ENCODE results near the gene ARMC12. TPM values are rescaled to one million over a fixed set of nuclear protein-coding genes. Genes with fewer than 3 reads are reported as not detected.

Gene ARMC12
- total RNA-seq, 4 donors from 2014 or later: 6.2 TPM; not detected in 3

DNA sequence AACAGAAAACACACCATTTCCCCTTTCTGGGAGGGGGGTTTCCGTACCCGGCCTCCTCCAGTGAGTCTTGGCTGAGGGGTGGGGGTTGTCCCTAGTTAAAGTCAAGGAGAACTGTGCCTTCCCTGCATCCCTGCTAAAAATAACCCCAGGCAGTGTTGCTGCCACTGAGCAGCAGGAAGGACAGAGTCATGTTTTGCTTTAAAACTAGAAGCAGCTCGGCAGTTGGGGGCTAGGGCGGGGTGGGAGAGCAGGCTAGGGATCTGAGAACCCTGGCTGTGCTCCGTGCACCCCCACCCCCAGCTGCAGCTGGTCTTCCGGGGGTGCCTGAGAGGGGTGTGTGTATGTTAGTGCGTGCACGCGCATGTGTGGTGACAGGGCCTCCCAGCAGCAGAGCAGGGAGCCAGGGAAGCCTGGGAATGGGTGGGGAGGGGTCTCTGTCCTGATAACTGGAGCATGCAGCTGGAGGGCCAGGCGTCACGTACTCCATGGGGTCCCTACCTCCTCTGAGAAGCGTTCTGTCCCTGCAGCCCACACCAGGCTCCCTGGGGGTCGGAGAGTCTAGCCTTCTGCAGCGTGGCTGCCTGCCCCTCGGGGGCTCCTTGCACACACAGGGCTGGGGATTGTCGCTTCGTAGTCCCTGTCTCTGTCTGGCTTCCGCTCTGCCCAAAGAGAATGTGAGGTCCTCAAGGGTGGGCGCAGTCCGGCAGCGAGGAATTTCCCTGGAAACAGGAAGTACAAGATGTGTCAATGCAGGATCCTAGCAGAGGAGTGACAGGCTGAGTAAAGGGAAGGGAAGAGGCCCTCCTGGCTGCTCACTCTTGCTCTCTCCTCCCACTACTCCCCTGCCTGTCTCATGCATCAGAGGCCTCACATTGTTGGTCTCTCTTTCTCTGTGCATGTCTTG, 16.8 kb upstream of the ARMC12 start:
- in situ Hi-C loops (cut with MboI; ENCODE audit: low sequenced_read_pairs in 4 of 4) (no loop called here), intact Hi-C loops (cut with DNase I; ENCODE audit: low total_unique reads) (no loop called here)
- peak in 1 of 2 donors; percentile 1 for TF ChIP-seq POLR2A (IDR thresholded peaks at IDR 0.05)
- TF ChIP-seq, protein P1, sequence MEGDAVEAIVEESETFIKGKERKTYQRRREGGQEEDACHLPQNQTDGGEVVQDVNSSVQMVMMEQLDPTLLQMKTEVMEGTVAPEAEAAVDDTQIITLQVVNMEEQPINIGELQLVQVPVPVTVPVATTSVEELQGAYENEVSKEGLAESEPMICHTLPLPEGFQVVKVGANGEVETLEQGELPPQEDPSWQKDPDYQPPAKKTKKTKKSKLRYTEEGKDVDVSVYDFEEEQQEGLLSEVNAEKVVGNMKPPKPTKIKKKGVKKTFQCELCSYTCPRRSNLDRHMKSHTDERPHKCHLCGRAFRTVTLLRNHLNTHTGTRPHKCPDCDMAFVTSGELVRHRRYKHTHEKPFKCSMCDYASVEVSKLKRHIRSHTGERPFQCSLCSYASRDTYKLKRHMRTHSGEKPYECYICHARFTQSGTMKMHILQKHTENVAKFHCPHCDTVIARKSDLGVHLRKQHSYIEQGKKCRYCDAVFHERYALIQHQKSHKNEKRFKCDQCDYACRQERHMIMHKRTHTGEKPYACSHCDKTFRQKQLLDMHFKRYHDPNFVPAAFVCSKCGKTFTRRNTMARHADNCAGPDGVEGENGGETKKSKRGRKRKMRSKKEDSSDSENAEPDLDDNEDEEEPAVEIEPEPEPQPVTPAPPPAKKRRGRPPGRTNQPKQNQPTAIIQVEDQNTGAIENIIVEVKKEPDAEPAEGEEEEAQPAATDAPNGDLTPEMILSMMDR (IDR thresholded peaks at IDR 0.05 in 4 of 5, conservative IDR thresholded peaks at IDR 0.05 in 1 of 5): no peak
- H3K27ac ChIP-seq: peak overlapping the region; percentile 99 to 100 (median 100)
- H3K36me3 ChIP-seq: no peaks in the 10 kb centered on the region
- DNase-seq (peak; percentile 58 to 67), ATAC-seq (peak; percentile 27 to 28)
- H3K27me3 ChIP-seq: no peaks in the 10 kb centered on the region
- peak overlapping the region; percentile 13 to 45 (median 32) for H3K4me3 ChIP-seq
- peaks cover 60 to 66% of the 10 kb centered on the region in 2 donors for H3K4me1 ChIP-seq
- no peaks in the 10 kb centered on the region for H3K9me3 ChIP-seq

GRCh38 chr6:35722121-35722761, 14.6 kb upstream of the ARMC12 start:
- peaks cover 80 to 87% of the 10 kb centered on the region in 2 donors for H3K4me1 ChIP-seq
- intact Hi-C loops (cut with DNase I; ENCODE audit: low total_unique reads): loop anchor here (1.0 kb wide), 1 partner anchor 31 kb away; no protein-coding TSS in a partner anchor
- in situ Hi-C loops (cut with MboI; ENCODE audit: low sequenced_read_pairs in 4 of 4): no loop called here
- peak overlapping the region; percentile 99 to 100 (median 100) for H3K27ac ChIP-seq
- H3K27me3 ChIP-seq: no peaks in the 10 kb centered on the region
- TF ChIP-seq, protein P1 (IDR thresholded peaks at IDR 0.05 in 4 of 5, conservative IDR thresholded peaks at IDR 0.05 in 1 of 5): no peak
- DNase-seq (peak; percentile 94 to 96), ATAC-seq (peak; percentile 31 to 34)
- no peaks in the 10 kb centered on the region for H3K36me3 ChIP-seq
- no peaks in the 10 kb centered on the region for H3K9me3 ChIP-seq
- H3K4me3 ChIP-seq: no peak overlapping the region

GRCh38 chr6:35723587-35723986, 13.2 kb upstream of the ARMC12 start:
- TF ChIP-seq, protein P1 (IDR thresholded peaks at IDR 0.05 in 4 of 5, conservative IDR thresholded peaks at IDR 0.05 in 1 of 5): no peak
- ATAC-seq: no peak
- Histone ChIP-seq H3K4me3 (no peak overlapping the region), H3K36me3 (no peaks in the 10 kb centered on the region), H3K27ac (peak overlapping the region; percentile 99 to 100 (median 100)), H3K27me3 (no peaks in the 10 kb centered on the region), H3K9me3 (no peaks in the 10 kb centered on the region), H3K4me1 (peaks cover 87 to 92% of the 10 kb centered on the region in 2 donors)
- intact Hi-C loops (cut with DNase I; ENCODE audit: low total_unique reads): no loop called here
- in situ Hi-C loops (cut with MboI; ENCODE audit: low sequenced_read_pairs in 4 of 4): no loop called here
- DNase-seq: no peak

- intact Hi-C loops (cut with DNase I; ENCODE audit: low total_unique reads) (no loop called here), in situ Hi-C loops (cut with MboI; ENCODE audit: low sequenced_read_pairs in 4 of 4) (no loop called here)
- peaks cover 87 to 92% of the 10 kb centered on the region in 2 donors for H3K4me1 ChIP-seq
- H3K9me3 ChIP-seq: no peaks in the 10 kb centered on the region
- ATAC-seq: no peak
- H3K27ac ChIP-seq: peak overlapping the region; percentile 99 to 100 (median 100)
- no peaks in the 10 kb centered on the region for H3K27me3 ChIP-seq
- H3K4me3 ChIP-seq: no peak overlapping the region
- DNase-seq: no peak
- TF ChIP-seq, protein P1 (IDR thresholded peaks at IDR 0.05 in 4 of 5, conservative IDR thresholded peaks at IDR 0.05 in 1 of 5): no peak
- TF ChIP-seq POLR2A (IDR thresholded peaks at IDR 0.05): no peak
- H3K36me3 ChIP-seq: no peaks in the 10 kb centered on the region
Observed at GRCh38 chr6:35724059-35724458, 12.8 kb upstream of the ARMC12 start.

All from gastrocnemius medialis (tissue), 4 donors.